Measurements from ENCODE around the gene MED1.

GRCh38 chr17:39487946-39488345 lies 36.9 kb upstream of the MED1 start:
- TF ChIP-seq CTCF (IDR thresholded peaks at IDR 0.05) = no peak
- TF ChIP-seq POLR2A (IDR thresholded peaks at IDR 0.05) = no peak

Data from right lobe of liver (tissue), 4 donors.